Measurements from ENCODE around the gene SURF4.

The SURF4 gene

GRCh38 chr9:133347985-133348717 lies 27.7 kb downstream of the SURF4 start, which contains the start of the genes MED22 and RPL7A:
MED22 (minus strand) TSS chr9:133348131; CDS start chr9:133346662, 1,469 bp downstream.
RPL7A (plus strand) TSS chr9:133348218; CDS start chr9:133348244, 26 bp downstream.
- Histone ChIP-seq H3K36me3 (replicated peaks; ENCODE audit: insufficient read depth, low read length) (peaks cover 17% of the 10 kb centered on the region), H3K9me2 (replicated peaks; ENCODE audit: insufficient read depth, low read length) (no peaks in the 10 kb centered on the region), H3K27me3 (replicated peaks; ENCODE audit: insufficient read depth, low read length) (no peaks in the 10 kb centered on the region), H3K9me3 (replicated peaks; ENCODE audit: insufficient read depth, low read length) (no peaks in the 10 kb centered on the region), H4K20me1 (ENCODE audit: insufficient read depth, low read length) (peaks cover 11% of the 10 kb centered on the region), H3F3A (ENCODE audit: insufficient read depth, low read length) (peaks cover 51% of the 10 kb centered on the region), H2AFZ (ENCODE audit: low read length) (peak within 1 kb of the TSS; percentile 80), H3K4me1 (ENCODE audit: low read length) (peaks cover 17% of the 10 kb centered on the region; the same call in 1 of the 2 replicates), H3K27ac (ENCODE audit: low read length) (peak within 1 kb of the TSS; percentile 83), H3K4me3 (ENCODE audit: low read length) (peak within 1 kb of the TSS; percentile 97), H3K9ac (ENCODE audit: low read length) (peak within 1 kb of the TSS; percentile 99), H3K79me2 (ENCODE audit: low read length) (peaks cover 58% of the 10 kb centered on the region), H3K4me2 (ENCODE audit: low read depth, low read length) (peak within 1 kb of the TSS; percentile 97)
- peak; percentile 95 for DNase-seq
- TF ChIP-seq CTCF (IDR thresholded peaks at IDR 0.05; ENCODE audit: low read length) (no peak), EZH2phosphoT487 (IDR thresholded peaks at IDR 0.05; ENCODE audit: low read length) (no peak), EZH2 (optimal IDR thresholded peaks at IDR 0.05; ENCODE audit: low read depth, low read length) (no peak)

- Histone ChIP-seq H3K4me2 (ENCODE audit: low read depth, low read length) (peak overlapping the region; percentile 88; the same call in 1 of the 2 replicates), H2AFZ (ENCODE audit: low read length) (peak overlapping the region; percentile 66), H3K79me2 (ENCODE audit: low read length) (peaks cover 58% of the 10 kb centered on the region), H3K27ac (ENCODE audit: low read length) (peak overlapping the region; percentile 83; the same call in 1 of the 2 replicates), H3K9me3 (replicated peaks; ENCODE audit: insufficient read depth, low read length) (no peaks in the 10 kb centered on the region), H3K9me2 (replicated peaks; ENCODE audit: insufficient read depth, low read length) (no peaks in the 10 kb centered on the region), H4K20me1 (ENCODE audit: insufficient read depth, low read length) (peaks cover 11% of the 10 kb centered on the region), H3K27me3 (replicated peaks; ENCODE audit: insufficient read depth, low read length) (no peaks in the 10 kb centered on the region), H3K4me3 (ENCODE audit: low read length) (peak overlapping the region; percentile 97), H3K9ac (ENCODE audit: low read length) (peak overlapping the region; percentile 99), H3F3A (ENCODE audit: insufficient read depth, low read length) (peaks cover 45% of the 10 kb centered on the region), H3K4me1 (ENCODE audit: low read length) (peaks cover 17% of the 10 kb centered on the region; the same call in 1 of the 2 replicates), H3K36me3 (replicated peaks; ENCODE audit: insufficient read depth, low read length) (peaks cover 17% of the 10 kb centered on the region)
- peak; percentile 43 for DNase-seq
- TF ChIP-seq EZH2phosphoT487 (IDR thresholded peaks at IDR 0.05; ENCODE audit: low read length) (no peak), CTCF (IDR thresholded peaks at IDR 0.05; ENCODE audit: low read length) (no peak), EZH2 (optimal IDR thresholded peaks at IDR 0.05; ENCODE audit: low read depth, low read length) (no peak)
These were observed 28.3 kb downstream of the SURF4 start for GRCh38 chr9:133347515-133347984.

GRCh38 chr9:133346021-133346785 lies 29.7 kb downstream of the SURF4 start:
- Histone ChIP-seq H3K79me2 (ENCODE audit: low read length) (peaks cover 58% of the 10 kb centered on the region), H3F3A (ENCODE audit: insufficient read depth, low read length) (peaks cover 32% of the 10 kb centered on the region), H3K9ac (ENCODE audit: low read length) (peak overlapping the region; percentile 84; the same call in 1 of the 2 replicates), H4K20me1 (ENCODE audit: insufficient read depth, low read length) (peaks cover 4% of the 10 kb centered on the region; the same call in 1 of the 2 replicates), H3K4me3 (ENCODE audit: low read length) (peak overlapping the region; percentile 97), H3K9me3 (replicated peaks; ENCODE audit: insufficient read depth, low read length) (no peaks in the 10 kb centered on the region), H3K36me3 (replicated peaks; ENCODE audit: insufficient read depth, low read length) (peaks cover 17% of the 10 kb centered on the region), H3K27me3 (replicated peaks; ENCODE audit: insufficient read depth, low read length) (no peaks in the 10 kb centered on the region), H3K4me2 (ENCODE audit: low read depth, low read length) (peak overlapping the region; percentile 88), H2AFZ (ENCODE audit: low read length) (no peak overlapping the region), H3K4me1 (ENCODE audit: low read length) (peaks cover 17% of the 10 kb centered on the region; the same call in 1 of the 2 replicates), H3K27ac (ENCODE audit: low read length) (no peak overlapping the region), H3K9me2 (replicated peaks; ENCODE audit: insufficient read depth, low read length) (no peaks in the 10 kb centered on the region)
- TF ChIP-seq EZH2phosphoT487 (IDR thresholded peaks at IDR 0.05; ENCODE audit: low read length) = no peak
- TF ChIP-seq EZH2 (optimal IDR thresholded peaks at IDR 0.05; ENCODE audit: low read depth, low read length) = no peak
- no peak for TF ChIP-seq CTCF (IDR thresholded peaks at IDR 0.05; ENCODE audit: low read length)
- no peak for DNase-seq

Measured in MM.1S (cell line).